Suppressor macrophage treated with lipopolysaccharide for 4 hours (primary cell): ENCODE measurements around the gene PLXND1.
A peak's percentile ranks its signal among the peaks of the same experiment; 100 is the strongest.

ENCODE experiments used
- DNase-seq: peaks from one replicate; pipeline ENCODE4 v3.0.0-alpha.2; 2020

PLXND1 gene

GRCh38 chr3:129543999-129544398, 62.5 kb downstream of the PLXND1 start:
- no peak for DNase-seq

- DNase-seq: no peak
Measured at GRCh38 chr3:129543156-129543790, 63.2 kb downstream of the PLXND1 start, which contains the start of gene H1-8. H1-8 (plus strand) TSS chr3:129543175; CDS start chr3:129543219, 44 bp downstream.

GRCh38 chr3:129542747-129543146, 63.7 kb downstream of the PLXND1 start:
- no peak for DNase-seq

GRCh38 chr3:129540776-129541516, 65.5 kb downstream of the PLXND1 start:
- DNase-seq: no peak

- no peak for DNase-seq
Measured at GRCh38 chr3:129539206-129539605, 67.3 kb downstream of the PLXND1 start.

- DNase-seq: no peak
Measured at GRCh38 chr3:129536804-129537203, 69.7 kb downstream of the PLXND1 start.

GRCh38 chr3:129536374-129536667, 70.2 kb downstream of the PLXND1 start:
- DNase-seq: no peak

- DNase-seq: no peak
Measured at GRCh38 chr3:129535075-129535474, 71.4 kb downstream of the PLXND1 start.

GRCh38 chr3:129534428-129535027, 71.9 kb downstream of the PLXND1 start:
- DNase-seq: no peak

- DNase-seq: no peak
Measured at GRCh38 chr3:129533406-129533805, 73.1 kb downstream of the PLXND1 start.

GRCh38 chr3:129532261-129532660, 74.2 kb downstream of the PLXND1 start:
- no peak for DNase-seq

- no peak for DNase-seq
Measured at GRCh38 chr3:129531699-129532098, 74.8 kb downstream of the PLXND1 start.

GRCh38 chr3:129530821-129531220, 75.7 kb downstream of the PLXND1 start:
- DNase-seq: no peak

GRCh38 chr3:129530251-129530791, 76.2 kb downstream of the PLXND1 start:
- no peak for DNase-seq

GRCh38 chr3:129529436-129530210, 76.9 kb downstream of the PLXND1 start:
- no peak for DNase-seq

GRCh38 chr3:129528589-129529100, 77.8 kb downstream of the PLXND1 start, which contains the start of gene RHO:
RHO (plus strand) TSS chr3:129528639; CDS start chr3:129528734, 95 bp downstream.
- DNase-seq: no peak

GRCh38 chr3:129527262-129527661, 79.2 kb downstream of the PLXND1 start:
- no peak for DNase-seq

- DNase-seq: peak; percentile 91
Measured at GRCh38 chr3:129526121-129526900, 80.2 kb downstream of the PLXND1 start.

GRCh38 chr3:129525341-129525968, 81.0 kb downstream of the PLXND1 start:
- peak; percentile 94 for DNase-seq

- DNase-seq: no peak
Measured at GRCh38 chr3:129524081-129524480, 82.4 kb downstream of the PLXND1 start.

GRCh38 chr3:129522953-129523352, 83.5 kb downstream of the PLXND1 start:
- DNase-seq: no peak
